Fibroblast of lung (primary cell): ENCODE data around the gene STIM1. TPM values are rescaled to one million over a fixed set of nuclear protein-coding genes. Genes with fewer than 3 reads are reported as not detected.
"Not testable (repeated sequence)": the region's sequence is repeated elsewhere in the genome, so short reads cannot be mapped to it uniquely, and the experiment has no call there.

Experiments
- DNase-seq, 2 donors: peaks; one replicate each; pipeline versions ENCODE4 v3.0.0 to v3.0.0-alpha.2; 2010; ENCODE audit warnings: low read depth in 2 of 2
- H2AFZ ChIP-seq: 2 replicates; pipeline ENCODE4 v1.5.1; 2012; ENCODE audit warnings: low read length, control low read depth, inconsistent platforms
- H3K27ac ChIP-seq: 2 replicates; pipeline ENCODE4 v1.5.1; 2011; ENCODE audit warnings: low read length, control low read depth; ENCODE audit not compliant: insufficient read depth
- H3K27me3 ChIP-seq: 2 replicates; pipeline ENCODE4 v1.5.1; 2011; ENCODE audit warnings: mild to moderate bottlenecking, low read length; ENCODE audit not compliant: control insufficient read depth, insufficient read depth
- H3K36me3 ChIP-seq: 2 replicates; pipeline ENCODE4 v1.5.1; 2011; ENCODE audit warnings: low read length; ENCODE audit not compliant: control insufficient read depth, insufficient read depth
- H3K4me1 ChIP-seq: 2 replicates; pipeline ENCODE4 v1.5.1; 2011; ENCODE audit warnings: low read length; ENCODE audit not compliant: control insufficient read depth, insufficient read depth; ENCODE audit errors: extremely low read depth
- H3K4me2 ChIP-seq: 2 replicates; pipeline ENCODE4 v1.5.1; 2011; ENCODE audit warnings: low read length, control low read depth; ENCODE audit not compliant: insufficient read depth; ENCODE audit errors: extremely low read depth
- H3K4me3 ChIP-seq, 4 experiments: fragments of 200-600 bp in 1 of 4; sonication (generic) in 1 of 4; replicated peaks in 1 of 4; 2 replicates each; pipeline ENCODE4 v1.5.1; 2011 to 2016; ENCODE audit warnings: low read length in 4 of 4, low read depth in 3 of 4, mild to moderate bottlenecking in 3 of 4, control low read depth in 2 of 4, inconsistent platforms in 1 of 4, mixed read lengths in 1 of 4; ENCODE audit not compliant: insufficient read depth in 1 of 4; ENCODE audit errors: control extremely low read depth in 1 of 4
- H3K79me2 ChIP-seq: 2 replicates; pipeline ENCODE4 v1.5.1; 2012; ENCODE audit warnings: mild to moderate bottlenecking, low read length, inconsistent platforms; ENCODE audit not compliant: control insufficient read depth, insufficient read depth
- H3K9ac ChIP-seq: 2 replicates; pipeline ENCODE4 v1.5.1; 2011; ENCODE audit warnings: mild to moderate bottlenecking, low read length, control low read depth; ENCODE audit not compliant: insufficient read depth
- H3K9me3 ChIP-seq: 2 replicates; pipeline ENCODE4 v1.5.1; 2012; ENCODE audit warnings: low read depth, low read length; ENCODE audit not compliant: control insufficient read depth, insufficient read depth
- H4K20me1 ChIP-seq: 2 replicates; pipeline ENCODE4 v1.5.1; 2011; ENCODE audit warnings: low read length; ENCODE audit not compliant: control insufficient read depth, insufficient read depth; ENCODE audit errors: extremely low read depth
- EZH2 ChIP-seq: IDR thresholded peaks from 2 replicates; pipeline ENCODE4 v1.5.1; 2012; ENCODE audit warnings: low read length, control low read depth, mild to moderate bottlenecking; ENCODE audit errors: missing control alignments
- polyA plus RNA-seq, 2 donors: library from polyadenylated mRNA; depleted of rRNA in 1 of 2; stranded (reverse) in 1 of 2; unstranded in 1 of 2; fragments of >200 nt; gene quantifications; 2 replicates each; pipeline ENCODE4 v1.2.1, GENCODE V29; 2011 to 2012; ENCODE audit warnings: missing spikeins in 1 of 2
- total RNA-seq: library from RNA; depleted of rRNA; stranded (reverse); fragments of >200 nt; gene quantifications from 2 replicates; pipeline ENCODE4 v1.2.1, GENCODE V29; 2014
- TF ChIP-seq, protein P1 (sequence below), 2 donors: IDR thresholded peaks in 1 of 2; conservative IDR thresholded peaks in 1 of 2; 1 replicate in 1 of 2; 2 replicates in 1 of 2; pipeline ENCODE4 v1.5.1; 2011 to 2012; ENCODE audit warnings: low read length in 2 of 2, control low read depth in 1 of 2, inconsistent platforms in 1 of 2, low read depth in 1 of 2, mild to moderate bottlenecking in 1 of 2

The STIM1 gene
- total and polyA plus RNA-seq, 2 donors (not counting 1 experiment from before 2014, with no cell fraction given), result 38.1 to 44.6 TPM

DNA sequence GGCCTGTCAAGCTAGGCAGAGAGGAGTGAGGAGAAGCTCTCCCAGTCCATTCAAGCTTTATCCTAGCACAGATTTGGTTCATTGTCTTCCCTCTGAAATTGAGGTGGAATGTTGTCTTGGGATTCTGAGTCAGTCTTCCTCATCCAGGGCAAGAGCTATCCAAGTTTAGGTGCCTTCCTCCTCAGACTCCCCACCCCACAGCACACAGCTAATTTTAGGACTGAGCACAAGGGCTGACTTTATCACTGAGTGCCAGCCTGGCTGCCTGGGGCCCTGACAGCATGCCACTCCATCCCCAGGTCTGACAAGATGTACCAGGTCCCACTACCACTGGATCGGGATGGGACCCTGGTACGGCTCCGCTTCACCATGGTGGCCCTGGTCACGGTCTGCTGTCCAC lies 44.5 kb upstream of the STIM1 start:
- TF ChIP-seq, protein P1, sequence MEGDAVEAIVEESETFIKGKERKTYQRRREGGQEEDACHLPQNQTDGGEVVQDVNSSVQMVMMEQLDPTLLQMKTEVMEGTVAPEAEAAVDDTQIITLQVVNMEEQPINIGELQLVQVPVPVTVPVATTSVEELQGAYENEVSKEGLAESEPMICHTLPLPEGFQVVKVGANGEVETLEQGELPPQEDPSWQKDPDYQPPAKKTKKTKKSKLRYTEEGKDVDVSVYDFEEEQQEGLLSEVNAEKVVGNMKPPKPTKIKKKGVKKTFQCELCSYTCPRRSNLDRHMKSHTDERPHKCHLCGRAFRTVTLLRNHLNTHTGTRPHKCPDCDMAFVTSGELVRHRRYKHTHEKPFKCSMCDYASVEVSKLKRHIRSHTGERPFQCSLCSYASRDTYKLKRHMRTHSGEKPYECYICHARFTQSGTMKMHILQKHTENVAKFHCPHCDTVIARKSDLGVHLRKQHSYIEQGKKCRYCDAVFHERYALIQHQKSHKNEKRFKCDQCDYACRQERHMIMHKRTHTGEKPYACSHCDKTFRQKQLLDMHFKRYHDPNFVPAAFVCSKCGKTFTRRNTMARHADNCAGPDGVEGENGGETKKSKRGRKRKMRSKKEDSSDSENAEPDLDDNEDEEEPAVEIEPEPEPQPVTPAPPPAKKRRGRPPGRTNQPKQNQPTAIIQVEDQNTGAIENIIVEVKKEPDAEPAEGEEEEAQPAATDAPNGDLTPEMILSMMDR (conservative IDR thresholded peaks at IDR 0.05 in 1 of 2, IDR thresholded peaks at IDR 0.05 in 1 of 2; ENCODE audit: low read depth in 1 of 2, low read length in 2 of 2), result no peak
- TF ChIP-seq EZH2, result no peak
- Histone ChIP-seq H3K4me2 (no peak overlapping the region), H3K36me3 (no peaks in the 10 kb centered on the region), H3K27ac (no peak overlapping the region), H2AFZ (no peak overlapping the region), H4K20me1 (no peaks in the 10 kb centered on the region), H3K9me3 (no peaks in the 10 kb centered on the region), H3K4me1 (no peaks in the 10 kb centered on the region), H3K9ac (no peak overlapping the region), H3K27me3 (no peaks in the 10 kb centered on the region), H3K4me3 (no peak overlapping the region), H3K79me2 (no peaks in the 10 kb centered on the region)
- DNase-seq, result no peak

- H3K9ac ChIP-seq, H3K9me3 ChIP-seq, H2AFZ ChIP-seq, H3K36me3 ChIP-seq, DNase-seq, H3K4me2 ChIP-seq, H3K27me3 ChIP-seq, H3K79me2 ChIP-seq, H4K20me1 ChIP-seq, H3K27ac ChIP-seq, H3K4me1 ChIP-seq, H3K4me3 ChIP-seq: not testable (repeated sequence)
These were observed 40.6 kb upstream of the STIM1 start for GRCh38 chr11:3814832-3815231.

DNA sequence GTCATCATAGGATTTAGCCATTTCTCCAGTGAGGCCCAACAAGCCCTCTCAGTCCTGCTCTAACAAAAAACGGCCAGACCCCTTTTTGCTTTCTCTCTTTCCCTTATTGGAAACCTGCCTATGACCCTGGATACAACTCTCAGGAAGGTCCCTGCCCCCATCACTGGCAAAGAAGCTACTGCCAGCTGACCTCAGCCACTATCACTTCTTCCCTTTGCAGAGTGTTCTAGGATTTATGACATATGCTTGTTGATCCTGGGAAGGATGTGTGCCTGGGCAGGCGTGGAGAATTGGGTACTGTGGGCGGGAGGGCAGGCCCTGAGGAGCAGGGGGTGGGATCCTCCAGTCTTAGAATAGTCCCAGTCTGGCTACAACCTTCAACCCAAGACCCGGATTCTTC lies 39.6 kb upstream of the STIM1 start:
- Histone ChIP-seq H3K4me2 (no peak overlapping the region), H3K4me1 (no peaks in the 10 kb centered on the region), H3K9ac (no peak overlapping the region), H3K36me3 (no peaks in the 10 kb centered on the region), H3K27ac (no peak overlapping the region), H2AFZ (no peak overlapping the region), H3K79me2 (no peaks in the 10 kb centered on the region), H4K20me1 (no peaks in the 10 kb centered on the region), H3K9me3 (no peaks in the 10 kb centered on the region), H3K27me3 (no peaks in the 10 kb centered on the region), H3K4me3 (no peak overlapping the region)
- TF ChIP-seq EZH2, result no peak
- TF ChIP-seq, protein P1 (conservative IDR thresholded peaks at IDR 0.05 in 1 of 2, IDR thresholded peaks at IDR 0.05 in 1 of 2; ENCODE audit: low read depth in 1 of 2, low read length in 2 of 2), result no peak
- peak in 1 of 2 donors; percentile 21 for DNase-seq
